OCI-LY1 (cell line): ENCODE results near the gene SNRNP40.

Experiments used
- H2AFZ ChIP-seq: fragments of 200-600 bp; sonication (generic), shearing (Covaris generic); 2 replicates; pipeline ENCODE4 v1.6.0; 2014; ENCODE audit warnings: antibody characterized with exemption, mild to moderate bottlenecking, low read length
- H3F3A ChIP-seq: fragments of 200-600 bp; sonication (generic), shearing (Covaris generic); 2 replicates; pipeline ENCODE4 v1.6.0; 2014; ENCODE audit warnings: mild to moderate bottlenecking, antibody characterized with exemption, low read length, moderate library complexity; ENCODE audit not compliant: insufficient read depth
- H3K27ac ChIP-seq: fragments of 200-600 bp; sonication (generic); 2 replicates; pipeline ENCODE4 v1.5.1; 2014; ENCODE audit warnings: low read length, mixed run types, mild to moderate bottlenecking, low read depth; ENCODE audit not compliant: poor library complexity, severe bottlenecking
- H3K27me3 ChIP-seq: fragments of 200-600 bp; sonication (generic); 2 replicates; pipeline ENCODE4 v1.6.0; 2014; ENCODE audit warnings: antibody characterized with exemption, mild to moderate bottlenecking, low read length, moderate library complexity; ENCODE audit not compliant: insufficient read depth
- H3K36me3 ChIP-seq: fragments of 200-600 bp; sonication (generic); 2 replicates; pipeline ENCODE4 v1.6.1; 2014; ENCODE audit warnings: mild to moderate bottlenecking, antibody characterized with exemption, low read length, moderate library complexity, mixed read lengths; ENCODE audit not compliant: insufficient read depth
- H3K4me1 ChIP-seq: fragments of 200-600 bp; sonication (generic); 2 replicates; pipeline ENCODE4 v1.5.1; 2014; ENCODE audit warnings: mild to moderate bottlenecking, low read length, moderate library complexity; ENCODE audit not compliant: insufficient read depth, severe bottlenecking
- H3K4me2 ChIP-seq: fragments of 200-600 bp; sonication (generic), shearing (Covaris generic); 2 replicates; pipeline ENCODE4 v1.6.1; 2014; ENCODE audit warnings: low read length
- H3K4me3 ChIP-seq: fragments of 200-600 bp; sonication (generic); 2 replicates; pipeline ENCODE4 v1.5.1; 2014; ENCODE audit warnings: low read length, low read depth, mild to moderate bottlenecking, mixed read lengths; ENCODE audit not compliant: poor library complexity, severe bottlenecking
- H3K79me2 ChIP-seq: fragments of 200-600 bp; shearing (Covaris generic); 2 replicates; pipeline ENCODE4 v1.6.1; 2016; ENCODE audit warnings: mixed run types, low read length, mixed read lengths; ENCODE audit not compliant: insufficient read depth
- H3K9ac ChIP-seq: fragments of 200-600 bp; sonication (generic), shearing (Covaris generic); 2 replicates; pipeline ENCODE4 v1.6.1; 2014; ENCODE audit warnings: mild to moderate bottlenecking, low read length, mixed read lengths
- H3K9me2 ChIP-seq: fragments of 200-600 bp; sonication (generic), shearing (Covaris generic); 2 replicates; pipeline ENCODE4 v1.6.1; 2014; ENCODE audit warnings: low read depth, mild to moderate bottlenecking, low read length, mixed read lengths
- H3K9me3 ChIP-seq: fragments of 200-600 bp; shearing (Covaris generic); 2 replicates; pipeline ENCODE4 v1.6.1; 2014; ENCODE audit warnings: low read length, mixed read lengths
- H4K20me1 ChIP-seq: fragments of 200-600 bp; sonication (generic), shearing (Covaris generic); 2 replicates; pipeline ENCODE4 v1.6.0; 2016; ENCODE audit warnings: mild to moderate bottlenecking, low read length; ENCODE audit not compliant: insufficient read depth
- CTCF ChIP-seq: fragments of 200-600 bp; sonication (generic), shearing (Covaris generic); IDR thresholded peaks from 2 replicates; pipeline ENCODE4 v1.5.1; 2017; ENCODE audit warnings: mild to moderate bottlenecking, antibody characterized with exemption, low read length, moderate library complexity, mixed read lengths
- EZH2 ChIP-seq: fragments of 200-600 bp; sonication (generic), shearing (Covaris generic); IDR thresholded peaks from 2 replicates; pipeline ENCODE4 v1.8.0; 2017; ENCODE audit warnings: borderline replicate concordance, mixed run types, mild to moderate bottlenecking, antibody characterized with exemption, low read length, moderate library complexity, mixed read lengths

Gene SNRNP40

GRCh38 chr1:31273619-31274018, 23.0 kb downstream of the SNRNP40 start:
- H3K4me2 ChIP-seq = no peak overlapping the region
- no peak overlapping the region for H2AFZ ChIP-seq
- H3K4me3 ChIP-seq = no peak overlapping the region
- H3F3A ChIP-seq = no peaks in the 10 kb centered on the region
- no peaks in the 10 kb centered on the region for H4K20me1 ChIP-seq
- H3K9me2 ChIP-seq = no peaks in the 10 kb centered on the region
- TF ChIP-seq EZH2 (no peak), CTCF (no peak)
- no peaks in the 10 kb centered on the region for H3K27me3 ChIP-seq
- H3K4me1 ChIP-seq = no peaks in the 10 kb centered on the region
- H3K9me3 ChIP-seq = no peaks in the 10 kb centered on the region
- no peaks in the 10 kb centered on the region for H3K79me2 ChIP-seq
- peaks cover 94% of the 10 kb centered on the region for H3K36me3 ChIP-seq
- no peak overlapping the region for H3K27ac ChIP-seq
- no peak overlapping the region for H3K9ac ChIP-seq

- no peaks in the 10 kb centered on the region for H4K20me1 ChIP-seq
- H3K79me2 ChIP-seq = no peaks in the 10 kb centered on the region
- H3K4me1 ChIP-seq = no peaks in the 10 kb centered on the region
- no peak overlapping the region for H2AFZ ChIP-seq
- H3K4me2 ChIP-seq = no peak overlapping the region
- no peak overlapping the region for H3K4me3 ChIP-seq
- no peaks in the 10 kb centered on the region for H3K27me3 ChIP-seq
- H3K27ac ChIP-seq = no peak overlapping the region
- no peaks in the 10 kb centered on the region for H3K9me2 ChIP-seq
- no peaks in the 10 kb centered on the region for H3K9me3 ChIP-seq
- H3K36me3 ChIP-seq = peaks cover 93% of the 10 kb centered on the region
- TF ChIP-seq CTCF (no peak), EZH2 (no peak)
- H3K9ac ChIP-seq = no peak overlapping the region
- H3F3A ChIP-seq = no peaks in the 10 kb centered on the region
These were observed 24.2 kb downstream of the SNRNP40 start for GRCh38 chr1:31272369-31272768.

DNA sequence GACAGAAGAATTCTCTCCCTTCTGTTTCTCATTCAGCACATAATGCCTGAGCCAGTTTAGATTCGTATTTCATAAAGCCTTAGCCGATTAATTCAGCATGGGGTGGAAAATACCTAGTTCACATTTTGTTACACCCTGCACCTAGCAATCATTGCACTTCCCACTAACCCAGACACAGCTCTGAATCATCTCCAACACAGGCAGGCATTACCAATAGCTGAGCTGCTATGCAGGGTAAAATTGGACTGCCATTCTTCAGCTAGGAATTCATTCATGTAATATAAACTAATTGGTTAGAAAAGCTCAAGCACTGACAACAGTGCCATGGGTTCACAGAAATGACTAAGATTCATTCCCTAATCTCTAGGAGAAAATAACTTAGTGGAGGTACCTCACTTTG, 30.0 kb downstream of the SNRNP40 start:
- no peak for TF ChIP-seq EZH2
- TF ChIP-seq CTCF = no peak

More for the DNA sequence above, 30.0 kb downstream of the SNRNP40 start:
- Histone ChIP-seq H3K27ac (no peak overlapping the region), H3K4me3 (no peak overlapping the region), H3K9me2 (no peaks in the 10 kb centered on the region), H3K9me3 (no peaks in the 10 kb centered on the region), H3K36me3 (peaks cover 95% of the 10 kb centered on the region), H3F3A (no peaks in the 10 kb centered on the region), H4K20me1 (no peaks in the 10 kb centered on the region), H3K4me1 (no peaks in the 10 kb centered on the region), H2AFZ (no peak overlapping the region), H3K27me3 (no peaks in the 10 kb centered on the region), H3K4me2 (no peak overlapping the region), H3K9ac (no peak overlapping the region), H3K79me2 (no peaks in the 10 kb centered on the region)
